ENCODE results near the gene ZNF814. TPM values are rescaled to one million over a fixed set of nuclear protein-coding genes. Genes with fewer than 3 reads are reported as not detected.
A peak's percentile ranks its signal among the peaks of the same experiment; 100 is the strongest.
"Not testable (repeated sequence)": the region's sequence is repeated elsewhere in the genome, so short reads cannot be mapped to it uniquely, and the experiment has no call there.

The ZNF814 gene
- polyA plus RNA-seq, 3 donors, result 2.5 to 6.3 (median 3.8) TPM

DNA sequence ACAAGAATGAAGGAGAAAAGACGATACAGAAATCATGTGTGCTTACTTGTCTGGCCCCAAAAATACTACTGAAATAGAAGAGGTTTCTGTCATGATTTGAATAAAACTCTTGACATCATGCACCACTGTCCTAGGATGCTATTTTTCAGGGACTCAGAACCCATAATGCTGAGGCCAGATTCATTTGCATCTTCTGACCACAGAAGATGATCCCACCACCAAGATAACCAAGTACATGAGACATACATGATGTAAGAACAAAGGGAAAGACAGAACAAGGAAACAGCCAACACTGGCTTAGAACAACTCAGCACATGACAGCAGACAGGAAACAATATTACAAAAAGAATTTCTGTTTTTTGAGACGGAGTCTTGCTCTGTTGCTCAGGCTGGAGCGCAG lies 76.6 kb downstream of the ZNF814 start:
- no peak overlapping the region for H3K9ac ChIP-seq (ENCODE audit: insufficient read depth, low read length, poor library complexity, severe bottlenecking)
- H4K20me1 ChIP-seq (ENCODE audit: insufficient read depth, low read length), result no peaks in the 10 kb centered on the region
- H3K4me3 ChIP-seq (replicated peaks in 1 of 3; ENCODE audit: low read depth in 2 of 3, low read length in 3 of 3), result no peak overlapping the region
- peak overlapping the region in 1 of 2 donors; percentile 41 for H3K27ac ChIP-seq (ENCODE audit: low read depth in 1 of 2, low read length in 2 of 2)
- H3K9me3 ChIP-seq (replicated peaks in 1 of 2; ENCODE audit: control insufficient read depth in 1 of 2, insufficient read depth in 1 of 2, low read length in 2 of 2), result no peaks in the 10 kb centered on the region
- peaks cover 9% of the 10 kb centered on the region for H3K79me2 ChIP-seq (ENCODE audit: insufficient read depth, low read length)
- no peaks in the 10 kb centered on the region for H3K27me3 ChIP-seq (ENCODE audit: control insufficient read depth in 2 of 2, insufficient read depth in 2 of 2, low read length in 2 of 2)
- Mint-ChIP-seq H3K4me1 (peaks cover 31% of the 10 kb centered on the region), H3K27ac (peak overlapping the region in 6 of 7 donors; percentile 32 to 77 (median 49)), H3K36me3 (peaks cover 33 to 50% of the 10 kb centered on the region in 2 donors), H3K27me3 (ENCODE audit: low read depth in 3 of 3) (peaks cover 0 to 4% (median 0%) of the 10 kb centered on the region in 3 donors), H3K4me3 (no peak overlapping the region), H3K9me3 (no peaks in the 10 kb centered on the region)
- H2AFZ ChIP-seq (ENCODE audit: insufficient read depth, low read depth, low read length, poor library complexity, severe bottlenecking), result no peak overlapping the region
- H3K4me2 ChIP-seq (replicated peaks; ENCODE audit: extremely low read depth, low read length, poor library complexity, severe bottlenecking), result no peak overlapping the region
- TF ChIP-seq, protein P1, sequence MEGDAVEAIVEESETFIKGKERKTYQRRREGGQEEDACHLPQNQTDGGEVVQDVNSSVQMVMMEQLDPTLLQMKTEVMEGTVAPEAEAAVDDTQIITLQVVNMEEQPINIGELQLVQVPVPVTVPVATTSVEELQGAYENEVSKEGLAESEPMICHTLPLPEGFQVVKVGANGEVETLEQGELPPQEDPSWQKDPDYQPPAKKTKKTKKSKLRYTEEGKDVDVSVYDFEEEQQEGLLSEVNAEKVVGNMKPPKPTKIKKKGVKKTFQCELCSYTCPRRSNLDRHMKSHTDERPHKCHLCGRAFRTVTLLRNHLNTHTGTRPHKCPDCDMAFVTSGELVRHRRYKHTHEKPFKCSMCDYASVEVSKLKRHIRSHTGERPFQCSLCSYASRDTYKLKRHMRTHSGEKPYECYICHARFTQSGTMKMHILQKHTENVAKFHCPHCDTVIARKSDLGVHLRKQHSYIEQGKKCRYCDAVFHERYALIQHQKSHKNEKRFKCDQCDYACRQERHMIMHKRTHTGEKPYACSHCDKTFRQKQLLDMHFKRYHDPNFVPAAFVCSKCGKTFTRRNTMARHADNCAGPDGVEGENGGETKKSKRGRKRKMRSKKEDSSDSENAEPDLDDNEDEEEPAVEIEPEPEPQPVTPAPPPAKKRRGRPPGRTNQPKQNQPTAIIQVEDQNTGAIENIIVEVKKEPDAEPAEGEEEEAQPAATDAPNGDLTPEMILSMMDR (IDR thresholded peaks at IDR 0.05), result no peak
- WGBS (ENCODE audit: insufficient coverage), result 27% methylated on average over 2 of the region's 3 CpGs
- peak in 1 of 3 donors; percentile 15 for DNase-seq
- H3K36me3 ChIP-seq (replicated peaks in 1 of 2; ENCODE audit: control insufficient read depth in 1 of 2, insufficient read depth in 2 of 2, low read length in 2 of 2), result peaks cover 18 to 46% of the 10 kb centered on the region in 2 donors
- H3K4me1 ChIP-seq (ENCODE audit: control insufficient read depth in 1 of 2, insufficient read depth in 2 of 2, low read length in 2 of 2), result peaks cover 28 to 34% of the 10 kb centered on the region in 2 donors
- intact Hi-C loops (cut with micrococcal nuclease), result loop anchor here in 1 of 2 donors (5.0 kb wide), 1 partner anchor 40 kb away; no protein-coding TSS in a partner anchor

DNA sequence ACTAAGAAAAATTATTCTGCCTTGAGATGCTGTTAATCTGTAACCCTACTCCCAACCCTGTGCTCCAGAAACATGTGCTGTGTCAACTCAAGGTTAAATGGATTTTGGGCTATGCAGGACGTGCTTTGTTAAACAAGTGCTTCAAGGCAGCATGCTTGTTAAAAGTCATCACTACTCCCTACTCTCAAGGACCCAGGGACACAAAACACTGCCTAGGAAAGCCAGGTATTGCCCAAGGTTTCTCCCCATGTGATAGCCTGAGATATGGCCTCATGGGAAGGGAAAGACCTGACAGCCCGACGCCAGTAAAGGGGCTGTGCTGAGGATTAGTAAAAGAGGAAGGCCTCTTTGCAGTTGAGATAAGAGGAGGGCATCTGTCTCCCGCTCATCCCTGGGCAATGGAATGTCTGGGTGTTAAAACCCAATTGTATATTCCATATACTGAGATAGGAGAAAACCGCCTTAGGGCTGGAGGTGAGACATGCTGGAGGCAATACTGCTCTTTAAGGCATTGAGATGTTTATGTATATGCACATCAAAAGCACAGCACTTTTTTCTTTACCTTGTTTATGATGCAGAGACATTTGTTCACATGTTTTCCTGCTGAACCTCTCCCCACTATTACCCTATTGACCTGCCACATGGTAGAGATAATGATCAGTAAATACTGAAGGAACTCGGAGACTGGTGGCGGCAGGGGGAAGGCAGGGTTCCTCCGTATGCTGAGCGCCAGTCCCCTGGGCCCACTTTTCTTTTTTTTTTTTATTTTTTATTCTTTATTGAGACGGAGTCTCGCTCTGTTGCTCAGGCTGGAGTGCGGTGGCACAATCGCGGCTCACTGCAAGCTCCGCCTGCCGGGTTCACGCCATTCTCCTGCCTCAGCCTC lies 78.2 kb downstream of the ZNF814 start:
- intact Hi-C loops (cut with micrococcal nuclease), result loop anchor here in 1 of 2 donors (5.0 kb wide), 1 partner anchor 38 kb away; no protein-coding TSS in a partner anchor
- Histone ChIP-seq H3K36me3 (replicated peaks in 1 of 2; ENCODE audit: control insufficient read depth in 1 of 2, insufficient read depth in 2 of 2, low read length in 2 of 2) (peaks cover 18 to 61% of the 10 kb centered on the region in 2 donors), H3K4me1 (ENCODE audit: control insufficient read depth in 1 of 2, insufficient read depth in 2 of 2, low read length in 2 of 2) (peaks cover 28 to 34% of the 10 kb centered on the region in 2 donors)
- not testable (repeated sequence) for H3K9ac ChIP-seq (ENCODE audit: insufficient read depth, low read length, poor library complexity, severe bottlenecking); DNase-seq; H3K79me2 ChIP-seq (ENCODE audit: insufficient read depth, low read length); H3K9me3 Mint-ChIP-seq; H3K27me3 ChIP-seq (ENCODE audit: control insufficient read depth in 2 of 2, insufficient read depth in 2 of 2, low read length in 2 of 2); H3K27me3 Mint-ChIP-seq (ENCODE audit: low read depth in 3 of 3); H4K20me1 ChIP-seq (ENCODE audit: insufficient read depth, low read length); H3K4me2 ChIP-seq (replicated peaks; ENCODE audit: extremely low read depth, low read length, poor library complexity, severe bottlenecking); H3K27ac ChIP-seq (ENCODE audit: low read depth in 1 of 2, low read length in 2 of 2); H3K4me3 Mint-ChIP-seq; H3K4me3 ChIP-seq (replicated peaks in 1 of 3; ENCODE audit: low read depth in 2 of 3, low read length in 3 of 3); H3K9me3 ChIP-seq (replicated peaks in 1 of 2; ENCODE audit: control insufficient read depth in 1 of 2, insufficient read depth in 1 of 2, low read length in 2 of 2); H2AFZ ChIP-seq (ENCODE audit: insufficient read depth, low read depth, low read length, poor library complexity, severe bottlenecking); H3K27ac Mint-ChIP-seq
- 96% methylated on average over 10 of the region's 17 CpGs for WGBS (ENCODE audit: insufficient coverage)
- Mint-ChIP-seq H3K4me1 (peaks cover 31% of the 10 kb centered on the region), H3K36me3 (peaks cover 37 to 64% of the 10 kb centered on the region in 2 donors)
